Measurements from ENCODE around the gene PTPRQ.
"Not testable (repeated sequence)": the region's sequence is repeated elsewhere in the genome, so short reads cannot be mapped to it uniquely, and the experiment has no call there.

The PTPRQ gene

DNA sequence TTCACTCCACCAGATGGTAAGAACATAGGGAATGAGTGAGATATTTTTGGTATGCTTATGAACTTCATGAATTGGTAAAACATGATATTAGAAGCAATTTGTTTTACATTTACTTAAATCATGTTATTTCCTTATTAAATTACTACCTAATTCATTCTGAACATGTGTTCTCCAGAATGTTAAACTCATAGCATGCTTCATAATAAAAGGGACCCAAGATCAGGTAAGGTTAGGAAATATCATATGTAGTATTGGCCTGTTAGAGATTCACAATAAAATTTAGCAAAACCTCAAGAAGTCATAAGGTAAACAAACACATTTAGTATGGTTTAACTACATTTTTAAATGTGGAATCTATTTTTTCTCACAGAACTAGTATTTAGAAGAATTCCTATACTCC lies 28.2 kb downstream of the PTPRQ start:
- H3K27ac ChIP-seq: no peak overlapping the region
- intact Hi-C loops (cut with DNase I; ENCODE audit: low total_unique reads): loop anchor here (10.0 kb wide), 1 partner anchor 293 kb away; no protein-coding TSS in a partner anchor
- H3K4me1 ChIP-seq: no peaks in the 10 kb centered on the region
- no peak for DNase-seq
- H3K36me3 ChIP-seq: no peaks in the 10 kb centered on the region
- no peaks in the 10 kb centered on the region for H3K9me3 ChIP-seq
- TF ChIP-seq, protein P1, sequence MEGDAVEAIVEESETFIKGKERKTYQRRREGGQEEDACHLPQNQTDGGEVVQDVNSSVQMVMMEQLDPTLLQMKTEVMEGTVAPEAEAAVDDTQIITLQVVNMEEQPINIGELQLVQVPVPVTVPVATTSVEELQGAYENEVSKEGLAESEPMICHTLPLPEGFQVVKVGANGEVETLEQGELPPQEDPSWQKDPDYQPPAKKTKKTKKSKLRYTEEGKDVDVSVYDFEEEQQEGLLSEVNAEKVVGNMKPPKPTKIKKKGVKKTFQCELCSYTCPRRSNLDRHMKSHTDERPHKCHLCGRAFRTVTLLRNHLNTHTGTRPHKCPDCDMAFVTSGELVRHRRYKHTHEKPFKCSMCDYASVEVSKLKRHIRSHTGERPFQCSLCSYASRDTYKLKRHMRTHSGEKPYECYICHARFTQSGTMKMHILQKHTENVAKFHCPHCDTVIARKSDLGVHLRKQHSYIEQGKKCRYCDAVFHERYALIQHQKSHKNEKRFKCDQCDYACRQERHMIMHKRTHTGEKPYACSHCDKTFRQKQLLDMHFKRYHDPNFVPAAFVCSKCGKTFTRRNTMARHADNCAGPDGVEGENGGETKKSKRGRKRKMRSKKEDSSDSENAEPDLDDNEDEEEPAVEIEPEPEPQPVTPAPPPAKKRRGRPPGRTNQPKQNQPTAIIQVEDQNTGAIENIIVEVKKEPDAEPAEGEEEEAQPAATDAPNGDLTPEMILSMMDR (IDR thresholded peaks at IDR 0.05): no peak
- H3K4me3 ChIP-seq: no peak overlapping the region
- H3K27me3 ChIP-seq: no peaks in the 10 kb centered on the region

DNA sequence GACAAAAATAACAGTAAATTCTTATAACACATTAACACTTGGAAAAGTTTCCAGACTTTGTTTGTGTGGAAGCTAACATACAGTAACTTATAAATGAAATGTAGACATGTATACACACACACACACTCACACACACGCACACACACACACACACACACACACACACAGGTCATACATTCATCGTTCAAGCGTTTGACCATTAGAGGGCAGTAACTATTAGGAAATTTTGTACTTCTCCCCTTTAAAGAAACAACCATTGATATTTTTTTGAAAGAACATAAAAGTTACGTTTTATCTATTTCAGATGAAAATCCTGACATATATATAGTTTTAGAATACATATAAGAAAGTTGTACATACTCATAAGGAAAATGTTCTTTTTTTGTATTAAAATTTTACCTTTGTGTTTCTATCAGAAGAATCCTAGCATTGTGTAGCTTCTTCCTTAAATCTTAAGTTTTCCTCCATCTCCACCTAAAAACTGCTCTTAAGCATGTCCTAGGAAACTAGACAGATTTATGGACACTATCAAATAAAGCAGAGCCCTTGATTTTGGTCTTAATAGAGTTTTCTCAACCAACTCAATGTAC lies 29.0 kb downstream of the PTPRQ start:
- no peaks in the 10 kb centered on the region for H3K36me3 ChIP-seq
- TF ChIP-seq, protein P1 (IDR thresholded peaks at IDR 0.05): peak; percentile 34 to 62
- H3K4me1 ChIP-seq: no peaks in the 10 kb centered on the region
- intact Hi-C loops (cut with DNase I; ENCODE audit: low total_unique reads): loop anchor here (10.0 kb wide), 1 partner anchor 292 kb away; no protein-coding TSS in a partner anchor
- H3K27me3 ChIP-seq: no peaks in the 10 kb centered on the region
- H3K4me3 ChIP-seq: no peak overlapping the region
- no peak overlapping the region for H3K27ac ChIP-seq
- H3K9me3 ChIP-seq: no peaks in the 10 kb centered on the region
- no peak for DNase-seq

DNA sequence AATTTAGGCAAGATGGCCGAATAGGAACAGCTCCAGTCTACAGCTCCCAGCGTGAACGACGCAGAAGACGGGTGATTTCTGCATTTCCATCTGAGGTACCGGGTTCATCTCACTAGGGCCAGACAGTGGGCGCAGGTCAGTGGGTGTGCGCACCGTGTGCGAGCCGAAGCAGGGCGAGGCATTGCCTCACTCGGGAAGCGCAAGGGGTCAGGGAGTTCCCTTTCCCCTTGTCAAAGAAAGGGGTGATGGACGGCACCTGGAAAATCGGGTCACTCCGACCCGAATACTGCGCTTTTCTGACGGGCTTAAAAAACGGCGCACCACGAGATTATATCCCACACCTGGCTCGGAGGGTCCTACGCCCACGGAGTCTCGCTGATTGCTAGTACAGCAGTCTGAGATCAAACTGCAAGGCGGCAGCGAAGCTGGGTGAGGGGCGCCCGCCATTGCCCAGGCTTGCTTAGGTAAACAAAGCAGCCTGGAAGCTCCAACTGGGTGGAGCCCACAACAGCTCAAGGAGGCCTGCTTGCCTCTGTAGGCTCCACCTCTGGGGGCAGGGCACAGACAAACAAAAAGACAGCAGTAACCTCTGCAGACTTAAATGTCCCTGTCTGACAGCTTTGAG lies 33.6 kb downstream of the PTPRQ start:
- H3K27me3 ChIP-seq, H3K4me3 ChIP-seq, H3K4me1 ChIP-seq, DNase-seq, H3K9me3 ChIP-seq, H3K27ac ChIP-seq, H3K36me3 ChIP-seq: not testable (repeated sequence)
- intact Hi-C loops (cut with DNase I; ENCODE audit: low total_unique reads): loop anchor here (10.0 kb wide), 1 partner anchor 287 kb away; no protein-coding TSS in a partner anchor

DNA sequence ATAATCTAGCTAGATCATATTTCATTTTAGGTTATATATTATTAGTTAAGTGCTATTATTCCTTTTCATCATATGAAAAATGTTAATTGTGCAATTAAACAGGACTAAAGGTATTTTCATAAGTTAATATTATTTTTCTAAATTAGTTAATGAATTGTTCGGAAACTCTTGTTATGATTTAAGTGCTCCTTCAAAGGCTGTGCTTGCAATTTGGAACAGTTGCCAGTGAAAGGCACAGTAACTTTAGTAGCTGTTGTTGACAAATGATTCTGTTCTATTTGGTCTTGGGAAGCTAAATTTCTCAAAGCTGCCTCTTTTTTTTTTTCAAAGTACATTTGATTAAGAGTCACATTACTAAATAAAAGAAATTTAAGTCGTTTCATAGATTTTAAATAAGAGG lies 40.7 kb downstream of the PTPRQ start:
- Histone ChIP-seq H3K27me3 (no peaks in the 10 kb centered on the region), H3K27ac (no peak overlapping the region), H3K9me3 (no peaks in the 10 kb centered on the region), H3K4me1 (no peaks in the 10 kb centered on the region), H3K4me3 (no peak overlapping the region), H3K36me3 (peaks cover 0 to 9% (median 0%) of the 10 kb centered on the region in 3 donors)
- intact Hi-C loops (cut with DNase I; ENCODE audit: low total_unique reads): no loop called here
- TF ChIP-seq, protein P1 (IDR thresholded peaks at IDR 0.05): no peak
- DNase-seq: no peak

DNA sequence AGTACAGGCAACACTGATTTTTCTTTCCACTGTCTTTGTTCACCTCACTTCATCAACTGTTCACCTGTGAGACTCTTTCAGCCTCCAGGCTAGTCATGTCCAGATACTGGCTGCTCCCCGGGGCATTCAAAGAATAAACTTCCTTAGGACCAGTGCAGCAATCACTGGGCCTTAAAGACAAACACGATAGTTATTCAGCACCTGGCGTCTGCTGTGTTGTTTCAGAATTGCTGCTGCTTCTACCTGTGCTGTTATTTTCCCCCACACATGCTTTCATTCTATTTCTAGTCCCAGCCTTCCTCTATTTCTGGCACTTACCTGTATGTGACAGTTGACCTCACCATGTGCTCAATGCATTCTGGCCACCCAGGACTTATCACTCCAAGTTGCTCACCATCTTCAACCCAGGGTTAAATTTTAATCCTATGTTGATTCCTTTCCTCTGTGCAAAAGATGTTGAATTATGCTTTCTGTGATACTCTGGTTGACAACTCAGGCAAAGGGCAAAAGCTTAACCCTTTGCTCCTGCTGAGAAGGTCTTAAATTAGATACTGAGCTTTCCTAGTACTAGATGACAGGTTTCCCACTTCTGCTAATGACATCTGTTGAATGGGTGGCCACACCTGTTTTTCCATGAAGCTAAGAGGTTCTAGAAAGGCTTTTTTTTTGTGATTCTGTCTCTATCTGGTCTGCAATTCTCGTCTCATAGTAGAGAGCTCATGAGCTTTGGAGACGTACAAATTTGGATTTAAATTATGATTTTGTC lies 41.4 kb downstream of the PTPRQ start:
- TF ChIP-seq, protein P1 (IDR thresholded peaks at IDR 0.05): no peak
- H3K36me3 ChIP-seq: peaks cover 0 to 9% (median 0%) of the 10 kb centered on the region in 3 donors
- no peaks in the 10 kb centered on the region for H3K27me3 ChIP-seq

DNA sequence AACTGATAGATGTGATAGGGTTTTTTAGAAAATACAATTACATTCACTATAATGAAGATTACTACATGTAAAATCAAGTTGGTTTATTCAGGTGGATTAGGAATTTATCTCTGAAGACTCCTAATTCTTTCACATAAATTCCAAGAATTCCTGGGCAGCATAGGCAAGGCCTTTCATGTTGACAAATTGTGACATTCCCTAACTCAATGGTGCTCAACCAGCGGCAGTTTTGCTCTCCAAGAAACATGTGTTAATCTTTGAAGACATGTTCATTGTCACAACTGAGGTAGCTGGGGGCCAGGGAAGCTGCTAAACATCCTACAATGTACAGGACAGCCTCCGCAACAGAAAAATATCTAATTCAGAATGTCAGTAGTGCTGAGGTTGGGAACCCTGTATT lies 46.3 kb downstream of the PTPRQ start:
- no peak overlapping the region for H3K4me3 ChIP-seq
- peaks cover 0 to 9% (median 0%) of the 10 kb centered on the region in 3 donors for H3K36me3 ChIP-seq
- DNase-seq: no peak
- no peaks in the 10 kb centered on the region for H3K27me3 ChIP-seq
- TF ChIP-seq, protein P1 (IDR thresholded peaks at IDR 0.05): no peak
- intact Hi-C loops (cut with DNase I; ENCODE audit: low total_unique reads): no loop called here
- no peaks in the 10 kb centered on the region for H3K9me3 ChIP-seq
- no peak overlapping the region for H3K27ac ChIP-seq
- H3K4me1 ChIP-seq: no peaks in the 10 kb centered on the region

More for the DNA sequence above, 41.4 kb downstream of the PTPRQ start:
- DNase-seq: no peak
- H3K9me3 ChIP-seq: no peaks in the 10 kb centered on the region
- H3K4me3 ChIP-seq: no peak overlapping the region
- no peaks in the 10 kb centered on the region for H3K4me1 ChIP-seq
- intact Hi-C loops (cut with DNase I; ENCODE audit: low total_unique reads): no loop called here
- no peak overlapping the region for H3K27ac ChIP-seq
